22Rv1 (cell line): ENCODE data around the gene ZSCAN21.

Experiments
- H3K27ac ChIP-seq: fragments of 450-650 bp; 2 replicates; pipeline ENCODE4 v1.5.1; 2017
- CTCF ChIP-seq: fragments of 450-650 bp; IDR thresholded peaks from 2 replicates; pipeline ENCODE4 v1.5.1; 2017; ENCODE audit warnings: mild to moderate bottlenecking
- ZFX ChIP-seq: fragments of 450-650 bp; IDR thresholded peaks from 2 replicates; pipeline ENCODE4 v1.6.1; 2017; ENCODE audit warnings: antibody characterized with exemption, borderline replicate concordance

Gene ZSCAN21

GRCh38 chr7:100077205-100077604 lies 27.6 kb downstream of the ZSCAN21 start:
- no peak overlapping the region for H3K27ac ChIP-seq
- TF ChIP-seq CTCF: no peak
- TF ChIP-seq ZFX: no peak

DNA sequence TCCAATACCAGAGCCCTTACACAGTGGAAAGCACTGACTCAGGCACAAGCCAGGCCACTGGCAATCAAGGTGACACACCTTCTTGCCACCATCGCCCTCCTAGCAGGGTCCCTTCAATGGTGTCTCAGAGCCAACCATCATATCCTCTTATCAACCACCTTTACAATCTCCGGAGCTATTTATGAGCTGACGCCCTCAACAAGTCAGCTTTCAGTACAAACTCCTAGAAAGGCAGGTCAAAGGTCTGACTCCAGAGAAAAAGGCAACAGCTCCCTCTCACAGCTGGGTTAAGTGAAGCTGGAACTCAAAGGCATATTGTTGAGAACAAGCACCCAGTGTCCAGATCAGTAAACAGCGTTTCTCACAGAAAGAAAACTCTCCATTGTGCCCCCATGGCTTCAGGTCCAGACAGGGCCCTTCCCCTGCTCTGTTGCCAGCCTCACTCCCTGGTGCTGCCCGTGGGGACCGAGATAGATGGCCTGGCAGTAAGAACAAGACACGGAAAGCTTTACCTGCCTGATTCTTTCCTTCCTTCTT lies 29.5 kb downstream of the ZSCAN21 start:
- no peak for TF ChIP-seq CTCF
- TF ChIP-seq ZFX: no peak
- no peak overlapping the region for H3K27ac ChIP-seq

GRCh38 chr7:100080907-100081534 lies 31.4 kb downstream of the ZSCAN21 start:
- no peak for TF ChIP-seq CTCF
- no peak for TF ChIP-seq ZFX
- H3K27ac ChIP-seq: peak overlapping the region; percentile 88

GRCh38 chr7:100081535-100082102 lies 32.0 kb downstream of the ZSCAN21 start, which contains the start of gene ZNF3:
TSS of gene ZNF3 (minus strand) at chr7:100081723. CDS start at chr7:100077357, 4,366 bp downstream.
- TF ChIP-seq ZFX (no peak), CTCF (peak; percentile 100)
- peak within 1 kb of the TSS; percentile 88 for H3K27ac ChIP-seq

DNA sequence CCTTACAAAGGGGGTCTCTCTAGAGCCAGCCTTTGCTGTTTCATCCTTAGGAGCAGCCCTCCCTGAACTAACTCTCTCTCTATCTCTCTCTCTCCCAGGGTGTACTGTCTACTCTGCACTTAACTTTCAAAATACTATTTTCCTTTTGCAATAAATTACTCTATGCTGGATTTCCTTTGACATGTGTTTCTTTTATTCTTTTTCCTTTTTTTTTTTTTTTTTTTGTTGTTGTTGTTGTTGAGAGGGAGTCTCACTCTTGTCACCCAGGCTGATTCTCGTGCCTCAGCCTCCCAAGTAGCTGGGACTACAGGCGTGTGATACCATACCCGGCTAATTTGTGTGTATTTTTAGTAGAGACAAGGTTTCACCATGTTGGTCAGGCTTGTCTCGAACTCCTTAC lies 33.4 kb downstream of the ZSCAN21 start:
- TF ChIP-seq CTCF (no peak), ZFX (no peak)
- peak overlapping the region; percentile 88 for H3K27ac ChIP-seq

- H3K27ac ChIP-seq: no peak overlapping the region
- TF ChIP-seq ZFX (no peak), CTCF (no peak)
These were observed 35.9 kb downstream of the ZSCAN21 start for GRCh38 chr7:100085515-100085914.
